Sciatic nerve (tissue), 1 donor: Measurements from ENCODE around the gene GNG11. TPM values are rescaled to one million over a fixed set of nuclear protein-coding genes. Genes with fewer than 3 reads are reported as not detected.

ENCODE experiments used
- total RNA-seq: library from RNA; stranded (reverse); fragmentation: NEBNext Ultra II Directional; extraction: Animal tissue kit (Norgen Biotek cat#: 25700); gene quantifications from one replicate; pipeline ENCODE4 v1.2.1, GENCODE V29; 2021
- donor health status: DM: no; HTN: no; CAD: no.

Gene GNG11
- total RNA-seq, 1 donor from 2014 or later: 26.3 TPM

Other genes with a start within 250 kb of the GNG11 start
- gene TFPI2, start 31.0 kb upstream of the GNG11 start, total RNA-seq: 4.1 TPM
- gene GNGT1, start 15.2 kb upstream of the GNG11 start, total RNA-seq: not detected
- gene BET1, start 82.6 kb downstream of the GNG11 start, total RNA-seq: 26.4 TPM